SH-SY5Y (cell line): ENCODE measurements around the gene SIRPB1.

Source experiments
- GATA2 ChIP-seq: IDR thresholded peaks from 2 replicates; pipeline ENCODE4 v1.6.1; 2011; ENCODE audit warnings: mild to moderate bottlenecking, low read depth, low read length
- GATA3 ChIP-seq: IDR thresholded peaks from 2 replicates; pipeline ENCODE4 v1.6.1; 2011; ENCODE audit warnings: low read depth, mild to moderate bottlenecking, low read length, moderate library complexity

SIRPB1 gene

GRCh38 chr20:1577906-1578305 is 41.9 kb downstream of the SIRPB1 start:
- TF ChIP-seq GATA2 (no peak), GATA3 (no peak)

DNA sequence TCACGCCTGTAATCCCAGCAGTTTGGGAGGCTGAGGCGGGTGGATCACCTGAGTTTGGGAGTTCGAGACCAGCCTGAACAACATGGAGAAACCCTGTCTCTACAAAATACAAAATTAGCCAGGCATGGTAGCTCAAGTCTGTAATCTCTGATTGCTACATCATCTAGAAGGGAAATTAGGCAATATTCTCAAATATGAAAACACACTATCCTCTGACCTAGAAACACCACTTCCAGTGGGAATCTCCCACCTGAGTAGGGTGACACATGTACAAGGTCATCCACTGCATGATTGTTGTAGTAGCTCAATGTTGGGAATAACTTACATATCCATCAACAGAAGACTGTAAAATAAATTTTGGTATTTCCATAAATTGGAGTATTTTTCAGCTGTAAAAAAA is 43.2 kb downstream of the SIRPB1 start:
- no peak for TF ChIP-seq GATA3
- no peak for TF ChIP-seq GATA2
